Endothelial cell of umbilical vein (primary cell): ENCODE data around the gene KRT34. TPM values are rescaled to one million over a fixed set of nuclear protein-coding genes. Genes with fewer than 3 reads are reported as not detected.
"Not testable (repeated sequence)": the region's sequence is repeated elsewhere in the genome, so short reads cannot be mapped to it uniquely, and the experiment has no call there.

Experiments used
- BruUV-seq: library from RNA; stranded (reverse); fragments of 400-500 nt; replicated peaks from 2 replicates; lab custom pipeline; 2021; lab: Mats Ljungman, UMichigan
- CTCF ChIA-PET: fragments of 300-600, 350-600 bp; sonication (Branson Sonifier 250); formaldehyde crosslinking; loops from one replicate; lab custom pipeline; 2021; ENCODE audit warnings: antibody characterized with exemption, inconsistent platforms; lab: Charles Lee
- POLR2A ChIA-PET: fragments of 300-600, 350-600 bp; sonication (Branson Sonifier 250); formaldehyde crosslinking; loops from one replicate; lab custom pipeline; 2021; ENCODE audit warnings: antibody characterized with exemption, inconsistent platforms; lab: Charles Lee
- DNase-seq: peaks from one replicate; pipeline ENCODE4 v3.0.0-alpha.2; 2011; ENCODE audit warnings: low read depth, low spot score
- FAIRE-seq: peaks from 2 replicates; lab custom pipeline; 2011; peaks lifted over from hg19 to GRCh38; lab: Jason Lieb, UNC
- H2AFZ ChIP-seq: 2 replicates; pipeline ENCODE4 v1.6.0; 2012; ENCODE audit warnings: low read depth, low read length, control low read depth, inconsistent platforms
- H3K27ac ChIP-seq: 2 replicates; pipeline ENCODE4 v1.5.1; 2011; ENCODE audit warnings: low read depth, mild to moderate bottlenecking, control low read depth, low read length, moderate library complexity; ENCODE audit not compliant: insufficient read depth
- H3K27me3 ChIP-seq, 2 experiments: 2 replicates each; pipeline versions ENCODE4 v1.6.0 to v1.6.1; 2011; ENCODE audit warnings: low read length in 2 of 2, mixed read lengths in 1 of 2; ENCODE audit not compliant: control insufficient read depth in 2 of 2, insufficient read depth in 2 of 2
- H3K36me3 ChIP-seq, 2 experiments: 2 replicates in 1 of 2; 3 replicates in 1 of 2; pipeline ENCODE4 v1.5.1; 2011; ENCODE audit warnings: low read length in 2 of 2, mild to moderate bottlenecking in 1 of 2, moderate library complexity in 1 of 2; ENCODE audit not compliant: control insufficient read depth in 2 of 2, insufficient read depth in 2 of 2; ENCODE audit errors: extremely low read depth in 1 of 2
- H3K4me1 ChIP-seq: 3 replicates; pipeline ENCODE4 v1.5.1; 2011; ENCODE audit warnings: mild to moderate bottlenecking, low read length; ENCODE audit not compliant: control insufficient read depth, insufficient read depth; ENCODE audit errors: extremely low read depth
- H3K4me2 ChIP-seq: 2 replicates; pipeline ENCODE4 v1.6.1; 2011; ENCODE audit warnings: low read length, control low read depth, mixed read lengths; ENCODE audit not compliant: insufficient read depth
- H3K4me3 ChIP-seq, 3 experiments: fragments of 200-600 bp in 1 of 3; sonication (generic), shearing (Covaris generic) in 1 of 3; replicated peaks in 1 of 3; 2 replicates each; pipeline ENCODE4 v1.5.1; 2011 to 2016; ENCODE audit warnings: control low read depth in 3 of 3, low read length in 3 of 3, mild to moderate bottlenecking in 2 of 3, inconsistent platforms in 1 of 3, low read depth in 1 of 3, moderate library complexity in 1 of 3; ENCODE audit not compliant: insufficient read depth in 1 of 3
- H3K79me2 ChIP-seq: 2 replicates; pipeline ENCODE4 v1.6.0; 2012; ENCODE audit warnings: low read length, inconsistent platforms; ENCODE audit not compliant: control insufficient read depth, insufficient read depth
- H3K9ac ChIP-seq: replicated peaks from 2 replicates; pipeline ENCODE3; 2011; ENCODE audit warnings: low read length, control low read depth; ENCODE audit not compliant: insufficient read depth; ENCODE audit errors: extremely low read depth
- H3K9me1 ChIP-seq: replicated peaks from 3 replicates; pipeline ENCODE4 v1.6.0; 2011; ENCODE audit warnings: mild to moderate bottlenecking, low read length; ENCODE audit not compliant: control insufficient read depth, insufficient read depth; ENCODE audit errors: extremely low read depth
- H3K9me3 ChIP-seq: replicated peaks from 2 replicates; pipeline ENCODE4 v1.5.1; 2012; ENCODE audit warnings: low read length, inconsistent platforms; ENCODE audit not compliant: control insufficient read depth, insufficient read depth
- H4K20me1 ChIP-seq: replicated peaks from 2 replicates; pipeline ENCODE3; 2011; ENCODE audit warnings: mild to moderate bottlenecking, low read length; ENCODE audit not compliant: control insufficient read depth, insufficient read depth; ENCODE audit errors: extremely low read depth
- CTCF ChIP-seq, 2 donors: IDR thresholded peaks; 1 replicate in 1 of 2; 2 replicates in 1 of 2; pipeline ENCODE4 v1.5.1; 2011; ENCODE audit warnings: low read length in 2 of 2, mild to moderate bottlenecking in 2 of 2, moderate library complexity in 2 of 2, control low read depth in 1 of 2, inconsistent platforms in 1 of 2, low read depth in 1 of 2; ENCODE audit not compliant: insufficient read depth in 1 of 2; ENCODE audit errors: extremely low read depth in 1 of 2
- EZH2 ChIP-seq: IDR thresholded peaks from 2 replicates; pipeline ENCODE4 v1.6.1; 2012; ENCODE audit warnings: borderline replicate concordance, low read depth, mild to moderate bottlenecking, moderate library complexity, low read length, inconsistent platforms; ENCODE audit not compliant: severe bottlenecking
- FOS ChIP-seq: IDR thresholded peaks from 2 replicates; pipeline ENCODE4 v1.6.1; 2011; ENCODE audit warnings: mild to moderate bottlenecking, low read length, moderate library complexity, borderline replicate concordance; ENCODE audit not compliant: insufficient read depth
- GATA2 ChIP-seq: IDR thresholded peaks from 2 replicates; pipeline ENCODE4 v1.7.0; 2011; ENCODE audit warnings: low read depth, mild to moderate bottlenecking, moderate library complexity, mixed read lengths, low read length; ENCODE audit not compliant: insufficient read length, insufficient read depth
- JUN ChIP-seq: IDR thresholded peaks from 2 replicates; pipeline ENCODE4 v1.6.1; 2011; ENCODE audit warnings: borderline replicate concordance, low read depth; ENCODE audit not compliant: insufficient read length, insufficient read depth
- MAX ChIP-seq: IDR thresholded peaks from 2 replicates; pipeline ENCODE4 v1.6.1; 2011; ENCODE audit not compliant: insufficient read depth, insufficient read length
- MYC ChIP-seq: IDR thresholded peaks from one replicate; pipeline ENCODE4 v1.6.1; 2011; ENCODE audit warnings: mild to moderate bottlenecking, low read depth, low read length
- POLR2A ChIP-seq: IDR thresholded peaks from 2 replicates; pipeline ENCODE4 v1.6.1; 2012; ENCODE audit warnings: low read depth, mild to moderate bottlenecking, control low read depth, low read length
- POLR2AphosphoS5 ChIP-seq: IDR thresholded peaks from 2 replicates; pipeline ENCODE4 v1.6.1; 2012; ENCODE audit warnings: low read depth, mild to moderate bottlenecking, control low read depth, low read length, moderate library complexity; ENCODE audit not compliant: insufficient read depth
- dilution Hi-C: fragments of 300-500 bp; cut with MboI; formaldehyde crosslinking; loops from one replicate; pipeline ENCODE4 v1.15.0; 2019; ENCODE audit warnings: low sequenced_read_pairs; ENCODE audit not compliant: extremely low pct_ligation_motif_present
- intact Hi-C: fragments of 100-400 bp; cut with micrococcal nuclease; formaldehyde crosslinking; loops from one replicate; pipeline ENCODE4 v1.10.0; 2022
- polyA plus RNA-seq, 4 experiments: library from polyadenylated mRNA; depleted of rRNA in 3 of 4; stranded (reverse) in 3 of 4; unstranded in 1 of 4; fragments of >200 nt; gene quantifications; 2 replicates each; pipeline versions ENCODE4 v1.2.1 to v1.2.3, GENCODE V29; 2011 to 2012; ENCODE audit warnings: missing spikeins in 1 of 4
- total RNA-seq: library from RNA; stranded (reverse); gene quantifications from 2 replicates; pipeline ENCODE4 v1.2.3, GENCODE V29; 2021

KRT34 gene
- total and polyA plus RNA-seq, 2 donors (not counting 3 experiments of a cell fraction or from before 2014, with no cell fraction given), result not detected

- Histone ChIP-seq H3K9me1 (no peaks in the 10 kb centered on the region), H3K9me3 (no peaks in the 10 kb centered on the region), H3K27ac (no peak overlapping the region), H3K79me2 (no peaks in the 10 kb centered on the region), H3K9ac (no peak overlapping the region), H2AFZ (no peak overlapping the region), H3K36me3 (no peaks in the 10 kb centered on the region), H3K4me3 (no peak overlapping the region), H3K4me1 (no peaks in the 10 kb centered on the region), H4K20me1 (no peaks in the 10 kb centered on the region), H3K27me3 (peaks cover 0 to under 1% of the 10 kb centered on the region in 2 experiments), H3K4me2 (no peak overlapping the region)
- ChIA-PET POLR2A (no interaction called here), CTCF (no interaction called here)
- TF ChIP-seq JUN (no peak), GATA2 (no peak), FOS (no peak), MYC (no peak), POLR2AphosphoS5 (no peak), CTCF (IDR thresholded peaks at IDR 0.05; ENCODE audit: extremely low read depth in 1 of 2, insufficient read depth in 1 of 2, low read depth in 1 of 2, low read length in 2 of 2) (no peak), EZH2 (no peak), MAX (no peak), POLR2A (no peak)
- DNase-seq, result no peak
- intact Hi-C loops (no loop called here), dilution Hi-C loops (no loop called here)
- no TSS peak for BruUV-seq
- no peak for FAIRE-seq
These were observed 288 bp upstream of the KRT34 start for GRCh38 chr17:41382394-41382793.

GRCh38 chr17:41380091-41380490, 2.0 kb downstream of the KRT34 start:
- H3K4me2 ChIP-seq, H3K79me2 ChIP-seq, DNase-seq, H3K9me1 ChIP-seq, H3K4me3 ChIP-seq, H3K27ac ChIP-seq, intact Hi-C loops, BruUV-seq, POLR2A ChIA-PET, CTCF ChIA-PET, H3K4me1 ChIP-seq, H3K36me3 ChIP-seq, dilution Hi-C loops, H2AFZ ChIP-seq, FAIRE-seq, H3K27me3 ChIP-seq, H3K9me3 ChIP-seq, H4K20me1 ChIP-seq, H3K9ac ChIP-seq: not testable (repeated sequence)
